GM19452 (cell line): ENCODE measurements around the gene LBR.
"Not testable (repeated sequence)": the region's sequence is repeated elsewhere in the genome, so short reads cannot be mapped to it uniquely, and the experiment has no call there.

Experiments
- ATAC-seq: cut with Tn5 transposase; IDR thresholded peaks from one replicate; pipeline ENCODE4 v1.9.1; 2021; ENCODE audit not compliant: unreplicated experiment

LBR gene

GRCh38 chr1:225386860-225387259 is 41.0 kb downstream of the LBR start:
- ATAC-seq = not testable (repeated sequence)

- ATAC-seq = no peak
Observed at GRCh38 chr1:225380691-225381090, 47.1 kb downstream of the LBR start.

DNA sequence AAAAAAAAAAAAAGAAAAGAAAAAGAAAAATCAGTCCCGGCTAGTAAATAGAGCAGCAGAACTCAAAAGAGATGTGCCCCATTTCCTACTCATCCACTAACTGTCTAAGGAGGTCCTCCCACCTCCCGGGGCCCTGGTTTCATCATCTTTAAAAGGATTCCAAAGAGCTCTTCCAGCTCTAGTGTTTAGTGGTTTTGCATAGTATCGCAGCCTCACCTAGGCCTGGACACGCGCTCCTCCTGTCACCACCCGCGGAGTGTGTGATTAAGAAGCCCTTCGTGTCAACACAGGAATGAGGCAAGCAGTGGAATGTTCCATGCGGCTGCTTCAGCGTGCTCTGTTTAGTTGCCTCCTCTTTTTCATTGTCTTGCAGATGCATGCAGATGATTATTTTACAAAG is 49.0 kb downstream of the LBR start:
- ATAC-seq = no peak

DNA sequence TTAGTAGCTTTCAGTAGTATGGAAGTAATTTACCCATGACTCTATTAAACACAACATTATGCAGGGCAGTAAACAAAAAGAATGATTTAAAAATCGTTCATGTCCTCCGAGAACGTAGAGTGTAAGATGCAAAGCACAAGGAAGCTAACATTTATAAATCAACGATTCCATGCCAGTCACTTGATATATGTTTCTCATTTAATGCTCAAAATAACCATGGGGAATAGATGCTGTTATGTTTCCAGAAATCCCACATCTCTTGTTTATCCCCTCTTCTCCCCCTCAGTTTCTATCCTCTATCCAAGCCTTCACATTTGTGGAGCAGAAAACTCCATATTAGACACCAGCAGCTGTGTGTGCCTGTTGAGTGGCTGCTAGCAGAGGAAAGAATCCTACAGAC is 52.8 kb downstream of the LBR start:
- no peak for ATAC-seq

DNA sequence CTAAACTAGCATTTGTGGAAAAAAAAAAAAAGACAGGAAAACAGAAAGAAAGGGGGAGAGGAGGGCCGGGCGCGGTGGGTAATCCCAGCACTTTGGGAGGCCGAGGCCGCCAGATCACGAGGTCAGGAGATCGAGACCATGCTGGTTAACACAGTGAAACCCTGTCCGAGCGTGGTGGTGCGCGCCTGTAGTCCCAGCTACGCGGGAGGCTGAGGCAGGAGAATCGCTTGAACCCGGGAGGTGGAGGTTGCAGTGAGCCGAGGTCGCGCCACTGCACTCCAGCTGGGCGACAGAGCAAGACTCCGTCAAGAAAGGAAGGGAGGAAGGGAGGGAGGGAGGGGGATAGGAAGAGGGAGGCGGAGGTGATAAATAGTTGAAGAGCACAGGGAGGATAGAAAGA is 54.7 kb downstream of the LBR start:
- ATAC-seq = no peak

DNA sequence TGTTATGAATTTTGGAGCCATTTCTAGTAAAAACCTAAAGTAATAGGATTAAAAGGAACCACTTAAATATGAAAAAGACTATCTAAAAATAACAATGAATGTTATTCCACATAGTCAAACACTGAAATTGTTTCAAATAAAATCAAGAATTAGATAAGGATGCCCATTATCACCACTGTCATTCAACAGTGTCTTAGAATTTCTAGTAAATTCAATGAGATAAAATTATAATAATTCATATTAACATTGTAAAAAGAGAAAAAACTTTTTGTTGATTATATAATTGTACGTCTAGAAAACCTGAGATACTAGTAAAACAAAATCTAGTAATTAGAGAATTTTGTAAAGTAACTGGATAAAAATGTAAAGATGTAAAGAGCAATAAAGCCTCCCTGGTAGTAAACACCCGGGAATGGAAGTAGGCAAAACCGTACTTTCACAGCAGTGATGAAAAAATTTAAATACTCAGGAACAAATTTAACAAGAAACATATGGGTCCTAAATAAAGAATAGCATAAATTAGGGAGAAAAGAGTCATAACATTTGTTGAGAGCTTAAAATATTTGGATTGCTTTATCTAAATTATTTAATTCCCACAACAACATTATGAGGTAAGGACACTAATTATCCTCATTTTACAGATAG is 56.4 kb downstream of the LBR start:
- no peak for ATAC-seq

- ATAC-seq = no peak
Observed at GRCh38 chr1:225368036-225368552, 59.7 kb downstream of the LBR start.

- no peak for ATAC-seq
Observed at GRCh38 chr1:225366552-225366951, 61.3 kb downstream of the LBR start.

- no peak for ATAC-seq
Observed at GRCh38 chr1:225366018-225366417, 61.8 kb downstream of the LBR start.

- ATAC-seq = no peak
Observed at GRCh38 chr1:225364439-225364838, 63.4 kb downstream of the LBR start.

- ATAC-seq = no peak
Observed at GRCh38 chr1:225362805-225363204, 65.0 kb downstream of the LBR start.

DNA sequence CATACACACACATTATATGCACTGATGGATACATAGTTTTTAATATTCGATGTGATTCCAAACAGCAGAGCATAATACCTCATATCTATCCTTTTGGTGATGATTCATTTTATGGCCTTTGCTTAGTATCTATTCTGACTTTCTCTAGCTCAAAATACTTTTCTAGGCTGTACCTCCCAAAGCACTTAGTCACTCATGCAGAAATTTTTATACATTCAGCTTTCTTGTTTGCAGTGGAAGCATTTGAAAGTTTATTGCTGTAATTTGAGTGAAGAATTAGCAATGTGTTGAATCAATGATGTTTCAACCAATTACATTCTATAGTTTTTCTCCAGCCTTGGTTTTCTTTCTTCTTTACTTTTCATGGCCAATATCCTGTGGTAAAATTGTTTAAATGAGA is 66.7 kb downstream of the LBR start:
- no peak for ATAC-seq

- ATAC-seq = no peak
Observed at GRCh38 chr1:225360119-225360518, 67.7 kb downstream of the LBR start.

DNA sequence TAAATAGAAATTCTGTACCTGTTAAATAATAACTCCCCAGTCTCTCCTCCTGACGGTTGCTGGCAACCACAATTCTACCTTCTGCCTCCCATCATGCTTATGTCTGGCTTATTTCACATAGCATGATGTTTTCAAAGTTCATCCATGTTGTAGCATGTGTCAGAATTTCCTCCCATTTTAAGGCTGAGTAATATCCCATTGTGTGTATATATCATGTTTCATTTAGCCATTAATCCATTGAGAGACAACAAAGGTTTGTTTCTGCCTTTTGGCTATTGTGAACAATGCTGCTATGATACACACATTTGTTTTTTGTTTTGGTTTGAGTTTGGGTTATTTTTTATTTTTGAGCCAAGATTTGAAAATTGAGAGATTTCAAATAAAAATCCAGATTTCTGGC is 72.0 kb downstream of the LBR start:
- ATAC-seq = no peak

DNA sequence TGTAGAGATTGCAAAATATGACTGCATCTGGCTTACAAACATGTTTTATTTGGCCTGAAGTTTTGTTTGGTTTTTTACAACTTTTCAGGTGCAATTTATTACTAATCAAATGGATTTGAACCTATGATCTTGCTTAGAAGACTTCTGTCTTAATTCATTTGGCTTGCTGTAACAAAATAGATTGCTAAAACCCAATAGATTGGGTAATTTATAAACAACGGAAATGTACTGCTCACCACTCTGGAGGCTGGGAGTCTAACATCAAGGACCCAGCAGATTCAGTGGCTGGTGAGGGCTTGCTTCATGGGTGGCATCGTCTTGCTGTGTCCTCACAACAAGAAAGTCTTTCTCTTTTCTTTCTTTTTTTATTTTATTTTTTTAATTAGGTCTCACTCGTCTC is 72.9 kb downstream of the LBR start:
- ATAC-seq = no peak
